Measurements from ENCODE around the gene RTN4IP1.

DNA sequence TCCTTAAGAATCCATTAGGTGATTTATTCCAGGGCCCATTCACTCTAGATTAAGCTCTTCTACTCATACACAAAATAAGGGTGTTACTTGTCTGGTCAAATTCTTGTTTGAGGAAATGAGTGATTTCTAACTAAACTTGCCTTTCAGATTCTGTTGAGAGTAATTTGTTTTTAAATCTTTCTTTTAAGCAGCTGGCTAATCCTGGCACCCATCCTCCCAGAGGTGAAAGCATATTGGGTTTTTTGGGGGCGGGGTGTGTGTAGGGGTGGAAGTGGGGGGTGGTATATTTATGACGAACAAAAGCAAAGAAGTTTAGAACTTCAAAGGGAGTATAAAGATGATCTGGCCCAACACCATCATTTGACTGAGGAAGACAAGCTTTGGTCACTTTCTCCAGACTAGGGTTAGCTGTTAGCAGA is 94.7 kb downstream of the RTN4IP1 start:
- TF ChIP-seq NFYB (IDR thresholded peaks at IDR 0.05; ENCODE audit: insufficient read depth, low read depth, low read length) (no peak), RFX5 (IDR thresholded peaks at IDR 0.05; ENCODE audit: low read depth, low read length) (no peak), GABPA (IDR thresholded peaks at IDR 0.05; ENCODE audit: low read depth) (no peak), MEF2B (IDR thresholded peaks at IDR 0.05; ENCODE audit: partially characterized antibody, poor library complexity, severe bottlenecking) (no peak), POLR2A (IDR thresholded peaks at IDR 0.05; ENCODE audit: low read depth, low read length) (no peak), YY1 (IDR thresholded peaks at IDR 0.05; ENCODE audit: low read depth, low read length) (no peak), FOXM1 (IDR thresholded peaks at IDR 0.05; ENCODE audit: low read depth, low read length) (no peak), EP300 (IDR thresholded peaks at IDR 0.05; ENCODE audit: borderline replicate concordance in 1 of 2, control insufficient read depth in 1 of 2, low read depth in 2 of 2, low read length in 2 of 2) (no peak), NFIC (IDR thresholded peaks at IDR 0.05; ENCODE audit: low read depth, low read length) (0 out of 2 replicates have a peak, but pooled peaks have one; percentile 17)
- TF ChIP-seq, protein P1, sequence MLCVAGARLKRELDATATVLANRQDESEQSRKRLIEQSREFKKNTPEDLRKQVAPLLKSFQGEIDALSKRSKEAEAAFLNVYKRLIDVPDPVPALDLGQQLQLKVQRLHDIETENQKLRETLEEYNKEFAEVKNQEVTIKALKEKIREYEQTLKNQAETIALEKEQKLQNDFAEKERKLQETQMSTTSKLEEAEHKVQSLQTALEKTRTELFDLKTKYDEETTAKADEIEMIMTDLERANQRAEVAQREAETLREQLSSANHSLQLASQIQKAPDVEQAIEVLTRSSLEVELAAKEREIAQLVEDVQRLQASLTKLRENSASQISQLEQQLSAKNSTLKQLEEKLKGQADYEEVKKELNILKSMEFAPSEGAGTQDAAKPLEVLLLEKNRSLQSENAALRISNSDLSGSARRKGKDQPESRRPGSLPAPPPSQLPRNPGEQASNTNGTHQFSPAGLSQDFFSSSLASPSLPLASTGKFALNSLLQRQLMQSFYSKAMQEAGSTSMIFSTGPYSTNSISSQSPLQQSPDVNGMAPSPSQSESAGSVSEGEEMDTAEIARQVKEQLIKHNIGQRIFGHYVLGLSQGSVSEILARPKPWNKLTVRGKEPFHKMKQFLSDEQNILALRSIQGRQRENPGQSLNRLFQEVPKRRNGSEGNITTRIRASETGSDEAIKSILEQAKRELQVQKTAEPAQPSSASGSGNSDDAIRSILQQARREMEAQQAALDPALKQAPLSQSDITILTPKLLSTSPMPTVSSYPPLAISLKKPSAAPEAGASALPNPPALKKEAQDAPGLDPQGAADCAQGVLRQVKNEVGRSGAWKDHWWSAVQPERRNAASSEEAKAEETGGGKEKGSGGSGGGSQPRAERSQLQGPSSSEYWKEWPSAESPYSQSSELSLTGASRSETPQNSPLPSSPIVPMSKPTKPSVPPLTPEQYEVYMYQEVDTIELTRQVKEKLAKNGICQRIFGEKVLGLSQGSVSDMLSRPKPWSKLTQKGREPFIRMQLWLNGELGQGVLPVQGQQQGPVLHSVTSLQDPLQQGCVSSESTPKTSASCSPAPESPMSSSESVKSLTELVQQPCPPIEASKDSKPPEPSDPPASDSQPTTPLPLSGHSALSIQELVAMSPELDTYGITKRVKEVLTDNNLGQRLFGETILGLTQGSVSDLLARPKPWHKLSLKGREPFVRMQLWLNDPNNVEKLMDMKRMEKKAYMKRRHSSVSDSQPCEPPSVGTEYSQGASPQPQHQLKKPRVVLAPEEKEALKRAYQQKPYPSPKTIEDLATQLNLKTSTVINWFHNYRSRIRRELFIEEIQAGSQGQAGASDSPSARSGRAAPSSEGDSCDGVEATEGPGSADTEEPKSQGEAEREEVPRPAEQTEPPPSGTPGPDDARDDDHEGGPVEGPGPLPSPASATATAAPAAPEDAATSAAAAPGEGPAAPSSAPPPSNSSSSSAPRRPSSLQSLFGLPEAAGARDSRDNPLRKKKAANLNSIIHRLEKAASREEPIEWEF (IDR thresholded peaks at IDR 0.05; ENCODE audit: insufficient replicate concordance, low read depth, low read length), result no peak
- TF ChIP-seq, protein P2, sequence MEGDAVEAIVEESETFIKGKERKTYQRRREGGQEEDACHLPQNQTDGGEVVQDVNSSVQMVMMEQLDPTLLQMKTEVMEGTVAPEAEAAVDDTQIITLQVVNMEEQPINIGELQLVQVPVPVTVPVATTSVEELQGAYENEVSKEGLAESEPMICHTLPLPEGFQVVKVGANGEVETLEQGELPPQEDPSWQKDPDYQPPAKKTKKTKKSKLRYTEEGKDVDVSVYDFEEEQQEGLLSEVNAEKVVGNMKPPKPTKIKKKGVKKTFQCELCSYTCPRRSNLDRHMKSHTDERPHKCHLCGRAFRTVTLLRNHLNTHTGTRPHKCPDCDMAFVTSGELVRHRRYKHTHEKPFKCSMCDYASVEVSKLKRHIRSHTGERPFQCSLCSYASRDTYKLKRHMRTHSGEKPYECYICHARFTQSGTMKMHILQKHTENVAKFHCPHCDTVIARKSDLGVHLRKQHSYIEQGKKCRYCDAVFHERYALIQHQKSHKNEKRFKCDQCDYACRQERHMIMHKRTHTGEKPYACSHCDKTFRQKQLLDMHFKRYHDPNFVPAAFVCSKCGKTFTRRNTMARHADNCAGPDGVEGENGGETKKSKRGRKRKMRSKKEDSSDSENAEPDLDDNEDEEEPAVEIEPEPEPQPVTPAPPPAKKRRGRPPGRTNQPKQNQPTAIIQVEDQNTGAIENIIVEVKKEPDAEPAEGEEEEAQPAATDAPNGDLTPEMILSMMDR (IDR thresholded peaks at IDR 0.05 in 2 of 3, conservative IDR thresholded peaks at IDR 0.05 in 1 of 3; ENCODE audit: control insufficient read depth in 2 of 3, extremely low read depth in 1 of 3, insufficient read depth in 1 of 3, low read depth in 3 of 3, low read length in 3 of 3), result no peak
- TF ChIP-seq, protein P3, sequence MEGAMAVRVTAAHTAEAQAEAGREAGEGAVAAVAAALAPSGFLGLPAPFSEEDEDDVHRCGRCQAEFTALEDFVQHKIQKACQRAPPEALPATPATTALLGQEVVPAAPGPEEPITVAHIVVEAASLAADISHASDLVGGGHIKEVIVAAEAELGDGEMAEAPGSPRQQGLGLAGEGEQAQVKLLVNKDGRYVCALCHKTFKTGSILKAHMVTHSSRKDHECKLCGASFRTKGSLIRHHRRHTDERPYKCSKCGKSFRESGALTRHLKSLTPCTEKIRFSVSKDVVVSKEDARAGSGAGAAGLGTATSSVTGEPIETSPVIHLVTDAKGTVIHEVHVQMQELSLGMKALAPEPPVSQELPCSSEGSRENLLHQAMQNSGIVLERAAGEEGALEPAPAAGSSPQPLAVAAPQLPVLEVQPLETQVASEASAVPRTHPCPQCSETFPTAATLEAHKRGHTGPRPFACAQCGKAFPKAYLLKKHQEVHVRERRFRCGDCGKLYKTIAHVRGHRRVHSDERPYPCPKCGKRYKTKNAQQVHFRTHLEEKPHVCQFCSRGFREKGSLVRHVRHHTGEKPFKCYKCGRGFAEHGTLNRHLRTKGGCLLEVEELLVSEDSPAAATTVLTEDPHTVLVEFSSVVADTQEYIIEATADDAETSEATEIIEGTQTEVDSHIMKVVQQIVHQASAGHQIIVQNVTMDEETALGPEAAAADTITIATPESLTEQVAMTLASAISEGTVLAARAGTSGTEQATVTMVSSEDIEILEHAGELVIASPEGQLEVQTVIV (IDR thresholded peaks at IDR 0.05; ENCODE audit: borderline replicate concordance, partially characterized antibody), result no peak
- TF ChIP-seq, protein P4, sequence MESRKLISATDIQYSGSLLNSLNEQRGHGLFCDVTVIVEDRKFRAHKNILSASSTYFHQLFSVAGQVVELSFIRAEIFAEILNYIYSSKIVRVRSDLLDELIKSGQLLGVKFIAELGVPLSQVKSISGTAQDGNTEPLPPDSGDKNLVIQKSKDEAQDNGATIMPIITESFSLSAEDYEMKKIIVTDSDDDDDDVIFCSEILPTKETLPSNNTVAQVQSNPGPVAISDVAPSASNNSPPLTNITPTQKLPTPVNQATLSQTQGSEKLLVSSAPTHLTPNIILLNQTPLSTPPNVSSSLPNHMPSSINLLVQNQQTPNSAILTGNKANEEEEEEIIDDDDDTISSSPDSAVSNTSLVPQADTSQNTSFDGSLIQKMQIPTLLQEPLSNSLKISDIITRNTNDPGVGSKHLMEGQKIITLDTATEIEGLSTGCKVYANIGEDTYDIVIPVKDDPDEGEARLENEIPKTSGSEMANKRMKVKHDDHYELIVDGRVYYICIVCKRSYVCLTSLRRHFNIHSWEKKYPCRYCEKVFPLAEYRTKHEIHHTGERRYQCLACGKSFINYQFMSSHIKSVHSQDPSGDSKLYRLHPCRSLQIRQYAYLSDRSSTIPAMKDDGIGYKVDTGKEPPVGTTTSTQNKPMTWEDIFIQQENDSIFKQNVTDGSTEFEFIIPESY (IDR thresholded peaks at IDR 0.05), result no peak
- TF ChIP-seq, protein P5, sequence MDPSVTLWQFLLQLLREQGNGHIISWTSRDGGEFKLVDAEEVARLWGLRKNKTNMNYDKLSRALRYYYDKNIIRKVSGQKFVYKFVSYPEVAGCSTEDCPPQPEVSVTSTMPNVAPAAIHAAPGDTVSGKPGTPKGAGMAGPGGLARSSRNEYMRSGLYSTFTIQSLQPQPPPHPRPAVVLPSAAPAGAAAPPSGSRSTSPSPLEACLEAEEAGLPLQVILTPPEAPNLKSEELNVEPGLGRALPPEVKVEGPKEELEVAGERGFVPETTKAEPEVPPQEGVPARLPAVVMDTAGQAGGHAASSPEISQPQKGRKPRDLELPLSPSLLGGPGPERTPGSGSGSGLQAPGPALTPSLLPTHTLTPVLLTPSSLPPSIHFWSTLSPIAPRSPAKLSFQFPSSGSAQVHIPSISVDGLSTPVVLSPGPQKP (IDR thresholded peaks at IDR 0.05; ENCODE audit: low read depth, low read length), result no peak

Data from GM12878 (cell line).